Measurements from ENCODE around the gene TAGLN3. TPM values are rescaled to one million over a fixed set of nuclear protein-coding genes. Genes with fewer than 3 reads are reported as not detected.

TAGLN3 gene
- total RNA-seq, 2 experiments from 2014 or later, result not detected

- H3K27ac Mint-ChIP-seq, result peak within 1 kb of the TSS; percentile 95
- CTCF ChIA-PET, result interaction anchor here (1.3 to 5.6 kb wide), 17 partner anchors 10 to 310 kb away, joined by 3 to 51 read pairs (median 6); no protein-coding TSS in a partner anchor
- peaks cover 35% of the 10 kb centered on the region for H3K36me3 Mint-ChIP-seq (ENCODE audit: low read depth)
- ATAC-seq, result peak; percentile 98
- peaks cover 28% of the 10 kb centered on the region for H3K4me1 Mint-ChIP-seq (ENCODE audit: low read depth)
- DNase-seq, result peak; percentile 98
- peaks cover 5% of the 10 kb centered on the region for H3K27me3 Mint-ChIP-seq (ENCODE audit: low read depth)
- H3K9me3 Mint-ChIP-seq (ENCODE audit: insufficient read depth), result no peaks in the 10 kb centered on the region
- H3K4me3 Mint-ChIP-seq, result peak within 1 kb of the TSS; percentile 91
- POLR2A ChIA-PET, result interaction anchor here (0.6 to 2.6 kb wide), 21 partner anchors 10 to 436 kb away, joined by 3 to 25 read pairs (median 5); partner anchors contain the start of gene TAGLN3
These were observed 19.9 kb upstream of the TAGLN3 start, which contains the start of gene ABHD10 for GRCh38 chr3:111978583-111979433. ABHD10 (plus strand) TSS chr3:111979026; CDS start chr3:111979062, 36 bp downstream.

DNA sequence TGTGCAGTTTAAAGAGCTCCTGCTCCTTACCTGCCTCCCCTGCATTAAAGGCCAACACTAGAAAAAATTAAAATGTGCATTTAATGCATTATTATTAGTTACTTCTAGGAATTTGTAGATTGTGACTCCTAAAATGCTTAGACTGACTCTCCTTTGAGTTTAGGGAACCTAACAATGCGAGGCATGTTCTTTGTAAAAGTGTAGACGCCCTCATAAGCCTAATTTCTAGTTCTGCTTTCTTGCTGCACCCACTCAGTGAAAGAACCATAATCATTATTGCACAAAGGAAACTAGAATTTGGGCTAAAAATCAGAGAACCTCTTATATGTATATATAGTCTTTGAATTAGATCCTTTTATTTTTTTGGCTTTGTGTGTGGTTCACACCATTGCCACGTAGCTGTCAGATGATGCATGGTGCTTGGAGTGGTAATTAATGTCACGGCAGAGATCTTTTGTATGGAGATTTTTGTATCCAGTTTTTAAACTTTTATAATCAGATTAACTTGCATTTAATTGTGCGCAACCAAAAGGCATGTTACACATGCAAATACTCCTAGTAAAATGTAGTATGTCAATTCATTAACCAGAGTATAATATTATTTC lies 19.2 kb upstream of the TAGLN3 start:
- DNase-seq (no peak), ATAC-seq (peak; percentile 15)
- POLR2A ChIA-PET, result interaction anchor here (0.9 to 2.6 kb wide), 17 partner anchors 10 to 436 kb away, joined by 3 to 25 read pairs (median 6); partner anchors contain the start of gene TAGLN3
- CTCF ChIA-PET, result interaction anchor here (1.3 to 5.6 kb wide), 17 partner anchors 9 to 310 kb away, joined by 3 to 51 read pairs (median 6); no protein-coding TSS in a partner anchor
- H3K27ac Mint-ChIP-seq, result peak overlapping the region; percentile 95
- peaks cover 4% of the 10 kb centered on the region for H3K27me3 Mint-ChIP-seq (ENCODE audit: low read depth)
- peaks cover 30% of the 10 kb centered on the region for H3K4me1 Mint-ChIP-seq (ENCODE audit: low read depth)
- peaks cover 40% of the 10 kb centered on the region for H3K36me3 Mint-ChIP-seq (ENCODE audit: low read depth)
- peak overlapping the region; percentile 91 for H3K4me3 Mint-ChIP-seq
- H3K9me3 Mint-ChIP-seq (ENCODE audit: insufficient read depth), result no peaks in the 10 kb centered on the region

GRCh38 chr3:111980716-111981456 lies 17.8 kb upstream of the TAGLN3 start:
- Mint-ChIP-seq H3K27ac (no peak overlapping the region), H3K9me3 (ENCODE audit: insufficient read depth) (no peaks in the 10 kb centered on the region), H3K36me3 (ENCODE audit: low read depth) (peaks cover 47% of the 10 kb centered on the region), H3K4me3 (peak overlapping the region; percentile 91), H3K4me1 (ENCODE audit: low read depth) (peaks cover 43% of the 10 kb centered on the region), H3K27me3 (ENCODE audit: low read depth) (peaks cover 2% of the 10 kb centered on the region)
- ChIA-PET POLR2A (interaction anchor here (2.6 kb wide), 1 partner anchor 16 kb away, joined by 25 read pairs; the partner anchor contains the start of gene TAGLN3), CTCF (interaction anchor here (1.1 to 5.6 kb wide), 9 partner anchors 8 to 312 kb away, joined by 3 to 51 read pairs (median 6); no protein-coding TSS in a partner anchor)
- DNase-seq (no peak), ATAC-seq (no peak)

GRCh38 chr3:111981457-111981763 lies 17.3 kb upstream of the TAGLN3 start:
- Mint-ChIP-seq H3K27ac (no peak overlapping the region), H3K36me3 (ENCODE audit: low read depth) (peaks cover 51% of the 10 kb centered on the region), H3K9me3 (ENCODE audit: insufficient read depth) (no peaks in the 10 kb centered on the region), H3K4me1 (ENCODE audit: low read depth) (peaks cover 44% of the 10 kb centered on the region), H3K27me3 (ENCODE audit: low read depth) (no peaks in the 10 kb centered on the region), H3K4me3 (peak overlapping the region; percentile 23)
- ChIA-PET CTCF (interaction anchor here (1.1 to 5.6 kb wide), 3 partner anchors 32 to 312 kb away, joined by 3 to 48 read pairs (median 3); no protein-coding TSS in a partner anchor), POLR2A (no interaction called here)
- DNase-seq (no peak), ATAC-seq (no peak)

GRCh38 chr3:111984636-111985298 lies 14.0 kb upstream of the TAGLN3 start:
- Mint-ChIP-seq H3K27ac (no peak overlapping the region), H3K9me3 (ENCODE audit: insufficient read depth) (no peaks in the 10 kb centered on the region), H3K4me3 (no peak overlapping the region), H3K27me3 (ENCODE audit: low read depth) (no peaks in the 10 kb centered on the region), H3K36me3 (ENCODE audit: low read depth) (peaks cover 72% of the 10 kb centered on the region), H3K4me1 (ENCODE audit: low read depth) (peaks cover 52% of the 10 kb centered on the region)
- CTCF ChIA-PET, result interaction anchor here (2.1 to 20.7 kb wide), 2 partner anchors 17 to 29 kb away, joined by 10 to 351 read pairs; no protein-coding TSS in a partner anchor
- DNase-seq (no peak), ATAC-seq (no peak)
- POLR2A ChIA-PET, result no interaction called here

DNA sequence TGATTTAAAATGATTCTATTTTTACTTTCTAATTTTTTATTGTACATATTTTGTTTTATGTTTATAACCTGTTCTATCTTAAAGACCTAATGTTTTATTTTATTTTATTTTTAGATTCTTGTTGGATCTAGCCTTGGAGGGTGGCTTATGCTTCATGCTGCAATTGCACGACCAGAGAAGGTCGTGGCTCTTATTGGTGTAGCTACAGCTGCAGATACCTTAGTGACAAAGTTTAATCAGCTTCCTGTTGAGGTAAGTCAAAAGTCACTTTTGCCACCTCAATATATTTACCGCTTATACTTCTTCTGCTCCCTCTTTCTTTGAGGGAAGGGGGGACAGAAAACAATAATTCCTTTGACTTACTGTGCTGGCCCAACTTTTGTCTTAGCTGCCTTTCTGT lies 11.9 kb upstream of the TAGLN3 start:
- ChIA-PET POLR2A (no interaction called here), CTCF (interaction anchor here (0.9 to 20.7 kb wide), 7 partner anchors 10 to 270 kb away, joined by 3 to 351 read pairs (median 4); no protein-coding TSS in a partner anchor)
- no peaks in the 10 kb centered on the region for H3K9me3 Mint-ChIP-seq (ENCODE audit: insufficient read depth)
- no peak overlapping the region for H3K4me3 Mint-ChIP-seq
- H3K4me1 Mint-ChIP-seq (ENCODE audit: low read depth), result peaks cover 34% of the 10 kb centered on the region
- DNase-seq (no peak), ATAC-seq (no peak)
- no peaks in the 10 kb centered on the region for H3K27me3 Mint-ChIP-seq (ENCODE audit: low read depth)
- peaks cover 60% of the 10 kb centered on the region for H3K36me3 Mint-ChIP-seq (ENCODE audit: low read depth)
- H3K27ac Mint-ChIP-seq, result peak overlapping the region; percentile 51

- no peaks in the 10 kb centered on the region for H3K9me3 Mint-ChIP-seq (ENCODE audit: insufficient read depth)
- no peaks in the 10 kb centered on the region for H3K27me3 Mint-ChIP-seq (ENCODE audit: low read depth)
- H3K27ac Mint-ChIP-seq, result no peak overlapping the region
- peaks cover 28% of the 10 kb centered on the region for H3K4me1 Mint-ChIP-seq (ENCODE audit: low read depth)
- ATAC-seq (peak; percentile 88), DNase-seq (no peak)
- POLR2A ChIA-PET, result interaction anchor here (1.0 to 1.2 kb wide), 2 partner anchors 10 to 24 kb away, joined by 3 to 9 read pairs; partner anchors contain the start of gene ABHD10
- CTCF ChIA-PET, result interaction anchor here (0.7 to 20.7 kb wide), 29 partner anchors 10 to 321 kb away, joined by 3 to 351 read pairs (median 4); partner anchors contain the start of genes ABHD10 and TAGLN3
- H3K36me3 Mint-ChIP-seq (ENCODE audit: low read depth), result peaks cover 52% of the 10 kb centered on the region
- H3K4me3 Mint-ChIP-seq, result no peak overlapping the region
These were observed 9.6 kb upstream of the TAGLN3 start for GRCh38 chr3:111989061-111989678.

GRCh38 chr3:111993038-111993437 lies 5.7 kb upstream of the TAGLN3 start:
- no peaks in the 10 kb centered on the region for H3K27me3 Mint-ChIP-seq (ENCODE audit: low read depth)

DNA sequence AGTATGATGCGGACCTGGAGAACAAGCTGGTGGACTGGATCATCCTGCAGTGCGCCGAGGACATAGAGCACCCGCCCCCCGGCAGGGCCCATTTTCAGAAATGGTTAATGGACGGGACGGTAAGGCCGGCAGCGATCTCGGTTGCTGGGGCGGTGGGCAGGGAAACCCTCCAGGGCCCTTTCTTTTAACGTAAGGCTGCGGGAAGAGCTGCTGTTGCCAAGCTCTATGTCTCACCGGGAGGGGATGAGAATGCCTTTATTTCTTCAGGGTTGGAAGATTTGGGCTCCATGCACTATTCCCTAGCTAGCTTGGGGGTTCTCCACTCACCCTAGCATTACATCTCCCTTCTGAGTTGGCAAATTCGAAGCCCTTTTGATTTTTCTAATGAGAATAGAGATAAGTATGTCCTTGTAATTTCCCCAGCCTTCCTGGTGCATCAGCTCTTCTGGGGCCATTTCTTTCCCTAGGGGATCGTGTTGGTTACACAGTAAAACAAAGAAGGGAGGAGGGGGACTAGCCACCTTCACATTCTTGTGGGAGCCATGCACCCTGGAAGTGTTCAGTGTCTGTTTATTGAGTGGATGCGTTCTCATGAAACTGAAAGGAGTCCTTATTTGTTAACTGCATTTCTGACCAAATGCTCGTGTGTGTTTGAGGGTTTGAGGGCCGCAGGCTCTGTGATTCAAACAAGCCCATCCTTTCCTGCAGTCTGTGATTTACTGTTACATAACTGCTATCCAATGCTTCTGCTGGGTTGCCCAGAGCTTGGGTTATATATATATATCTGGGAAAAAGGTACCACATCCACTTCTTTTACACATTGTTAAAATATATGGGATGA lies 982 bp downstream of the TAGLN3 start:
- H3K9me3 Mint-ChIP-seq (ENCODE audit: insufficient read depth), result no peaks in the 10 kb centered on the region
- no peaks in the 10 kb centered on the region for H3K27me3 Mint-ChIP-seq (ENCODE audit: low read depth)
- H3K4me1 Mint-ChIP-seq (ENCODE audit: low read depth), result peaks cover 37% of the 10 kb centered on the region
- H3K4me3 Mint-ChIP-seq, result peak overlapping the region; percentile 69
- H3K27ac Mint-ChIP-seq, result no peak overlapping the region
- DNase-seq (no peak), ATAC-seq (no peak)
- peaks cover 2% of the 10 kb centered on the region for H3K36me3 Mint-ChIP-seq (ENCODE audit: low read depth)
- CTCF ChIA-PET, result interaction anchor here (1.3 to 20.7 kb wide), 4 partner anchors 9 to 43 kb away, joined by 3 to 351 read pairs (median 42); no protein-coding TSS in a partner anchor
- POLR2A ChIA-PET, result interaction anchor here (5.8 kb wide), 1 partner anchor 20 kb away, joined by 25 read pairs; the partner anchor contains the start of gene ABHD10

More at GRCh38 chr3:111993038-111993437, 5.7 kb upstream of the TAGLN3 start:
- DNase-seq, result no peak
- CTCF ChIA-PET, result interaction anchor here (0.6 to 20.7 kb wide), 6 partner anchors 8 to 761 kb away, joined by 3 to 351 read pairs (median 3); partner anchors contain the start of gene TAGLN3
- peaks cover 6% of the 10 kb centered on the region for H3K4me1 Mint-ChIP-seq (ENCODE audit: low read depth)
- no peak overlapping the region for H3K27ac Mint-ChIP-seq
- no peaks in the 10 kb centered on the region for H3K9me3 Mint-ChIP-seq (ENCODE audit: insufficient read depth)
- POLR2A ChIA-PET, result no interaction called here
- ATAC-seq, result no peak
- no peak overlapping the region for H3K4me3 Mint-ChIP-seq
- H3K36me3 Mint-ChIP-seq (ENCODE audit: low read depth), result peaks cover 28% of the 10 kb centered on the region

DNA sequence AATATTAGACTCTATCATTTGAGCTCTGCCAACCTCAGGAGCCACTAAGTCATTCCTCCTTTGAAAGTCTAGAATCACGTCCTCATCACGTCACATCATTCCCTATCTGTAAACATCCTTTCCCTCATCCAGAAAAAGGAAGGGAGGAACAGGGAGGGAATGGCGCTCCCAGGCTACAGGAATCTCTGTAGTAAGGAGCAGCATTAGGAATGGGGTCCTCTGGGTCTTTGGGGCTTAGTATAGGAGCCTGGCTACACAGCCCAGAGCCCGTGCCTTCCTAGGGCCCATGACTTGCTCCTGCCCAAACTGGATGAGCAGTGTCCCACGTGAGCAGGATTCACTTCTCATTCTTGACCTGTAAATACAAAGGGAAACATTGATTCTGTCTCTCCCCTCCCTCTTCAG lies 1.6 kb downstream of the TAGLN3 start:
- no peak overlapping the region for H3K4me3 Mint-ChIP-seq
- H3K27ac Mint-ChIP-seq, result no peak overlapping the region
- ATAC-seq (no peak), DNase-seq (no peak)
- ChIA-PET CTCF (interaction anchor here (0.9 to 20.7 kb wide), 5 partner anchors 9 to 44 kb away, joined by 3 to 351 read pairs (median 8); no protein-coding TSS in a partner anchor), POLR2A (no interaction called here)
- no peaks in the 10 kb centered on the region for H3K27me3 Mint-ChIP-seq (ENCODE audit: low read depth)
- H3K9me3 Mint-ChIP-seq (ENCODE audit: insufficient read depth), result no peaks in the 10 kb centered on the region
- peaks cover 37% of the 10 kb centered on the region for H3K4me1 Mint-ChIP-seq (ENCODE audit: low read depth)
- no peaks in the 10 kb centered on the region for H3K36me3 Mint-ChIP-seq (ENCODE audit: low read depth)

All from activated CD8-positive, alpha-beta T cell treated with anti-CD3 and anti-CD28 coated beads, Interleukin-2, amount 10 ng/mL, durations not matched to agents 7 days and 5 days (primary cell).